ENCODE measurements around the gene QKI.
"Not testable (repeated sequence)": the region's sequence is repeated elsewhere in the genome, so short reads cannot be mapped to it uniquely, and the experiment has no call there.

Gene QKI

GRCh38 chr6:163438940-163439335 is 24.4 kb downstream of the QKI start:
- TF ChIP-seq, protein P1, sequence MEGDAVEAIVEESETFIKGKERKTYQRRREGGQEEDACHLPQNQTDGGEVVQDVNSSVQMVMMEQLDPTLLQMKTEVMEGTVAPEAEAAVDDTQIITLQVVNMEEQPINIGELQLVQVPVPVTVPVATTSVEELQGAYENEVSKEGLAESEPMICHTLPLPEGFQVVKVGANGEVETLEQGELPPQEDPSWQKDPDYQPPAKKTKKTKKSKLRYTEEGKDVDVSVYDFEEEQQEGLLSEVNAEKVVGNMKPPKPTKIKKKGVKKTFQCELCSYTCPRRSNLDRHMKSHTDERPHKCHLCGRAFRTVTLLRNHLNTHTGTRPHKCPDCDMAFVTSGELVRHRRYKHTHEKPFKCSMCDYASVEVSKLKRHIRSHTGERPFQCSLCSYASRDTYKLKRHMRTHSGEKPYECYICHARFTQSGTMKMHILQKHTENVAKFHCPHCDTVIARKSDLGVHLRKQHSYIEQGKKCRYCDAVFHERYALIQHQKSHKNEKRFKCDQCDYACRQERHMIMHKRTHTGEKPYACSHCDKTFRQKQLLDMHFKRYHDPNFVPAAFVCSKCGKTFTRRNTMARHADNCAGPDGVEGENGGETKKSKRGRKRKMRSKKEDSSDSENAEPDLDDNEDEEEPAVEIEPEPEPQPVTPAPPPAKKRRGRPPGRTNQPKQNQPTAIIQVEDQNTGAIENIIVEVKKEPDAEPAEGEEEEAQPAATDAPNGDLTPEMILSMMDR (IDR thresholded peaks at IDR 0.05; ENCODE audit: borderline replicate concordance, insufficient read depth, low read depth, low read length), result no peak

GRCh38 chr6:163439390-163439789 is 24.9 kb downstream of the QKI start:
- not testable (repeated sequence) for H3K4me3 ChIP-seq (ENCODE audit: low read depth, low read length)

More at GRCh38 chr6:163438940-163439335, 24.4 kb downstream of the QKI start:
- no peak overlapping the region for H3K4me3 ChIP-seq (ENCODE audit: low read depth, low read length)

GRCh38 chr6:163439997-163440396 is 25.5 kb downstream of the QKI start:
- TF ChIP-seq, protein P1 (IDR thresholded peaks at IDR 0.05; ENCODE audit: borderline replicate concordance, insufficient read depth, low read depth, low read length), result no peak
- H3K4me3 ChIP-seq (ENCODE audit: low read depth, low read length), result no peak overlapping the region

DNA sequence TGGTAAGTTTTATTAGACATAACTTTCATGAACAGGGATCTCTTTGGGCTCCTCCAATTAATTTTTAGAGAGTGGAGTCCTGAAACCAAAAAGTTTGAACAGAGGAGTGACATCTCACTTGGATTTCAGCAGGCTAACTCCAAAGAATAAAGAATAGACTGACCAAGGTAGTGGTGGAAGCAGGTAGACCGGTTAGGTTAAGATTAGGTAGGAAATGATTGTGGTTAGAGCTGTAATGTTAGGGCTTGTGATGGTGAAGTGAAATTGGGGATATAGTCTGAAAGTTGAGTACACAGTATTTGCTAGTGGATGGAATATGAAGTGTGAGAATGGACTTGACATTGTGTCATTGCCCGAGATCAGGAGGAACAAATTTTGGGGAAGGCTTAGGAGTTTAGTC is 27.8 kb downstream of the QKI start:
- H3K4me3 ChIP-seq (ENCODE audit: low read depth, low read length), result no peak overlapping the region
- TF ChIP-seq, protein P1 (IDR thresholded peaks at IDR 0.05; ENCODE audit: borderline replicate concordance, insufficient read depth, low read depth, low read length), result no peak

DNA sequence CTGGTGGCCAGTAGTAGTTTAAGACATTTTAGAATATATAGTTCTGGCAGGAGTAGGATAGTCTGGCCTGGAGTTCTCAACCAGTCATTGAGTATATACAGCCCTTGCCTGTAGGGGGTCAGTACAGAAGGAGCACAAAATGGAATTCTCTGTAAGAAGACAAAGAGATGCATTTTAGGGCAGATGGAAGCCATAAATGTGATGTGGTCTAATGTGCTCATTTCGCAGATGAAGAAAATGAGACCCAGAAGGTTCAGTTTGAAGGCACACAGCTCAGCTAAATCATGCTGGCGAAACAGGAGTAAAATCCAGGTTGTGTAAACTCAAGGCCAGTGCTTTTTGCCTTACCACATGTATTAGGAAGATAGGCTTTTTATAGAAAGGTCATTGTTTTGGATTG is 29.6 kb downstream of the QKI start:
- H3K4me3 ChIP-seq (ENCODE audit: low read depth, low read length), result no peak overlapping the region
- TF ChIP-seq, protein P1 (IDR thresholded peaks at IDR 0.05; ENCODE audit: borderline replicate concordance, insufficient read depth, low read depth, low read length), result no peak

- TF ChIP-seq, protein P1 (IDR thresholded peaks at IDR 0.05; ENCODE audit: borderline replicate concordance, insufficient read depth, low read depth, low read length), result no peak
Measured at GRCh38 chr6:163446549-163446948, 32.0 kb downstream of the QKI start.

DNA sequence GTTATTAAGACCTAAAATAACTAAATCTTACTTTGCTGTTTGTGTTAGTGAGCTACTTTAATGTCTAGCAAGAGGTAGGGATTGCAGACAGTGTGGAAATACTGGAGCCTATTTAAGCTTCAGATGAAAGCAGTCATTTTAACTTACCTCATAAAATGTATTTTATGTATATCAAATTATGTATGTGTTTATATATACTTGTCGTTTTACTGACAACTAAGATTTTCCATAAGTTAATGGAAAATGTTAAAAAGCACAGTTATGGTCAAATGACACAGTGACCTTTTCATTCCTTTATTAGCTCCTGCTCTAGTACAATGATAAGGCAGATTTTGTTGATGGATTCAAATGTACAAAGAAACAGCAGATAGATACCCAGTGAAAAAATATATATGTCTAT is 34.6 kb downstream of the QKI start:
- H3K4me3 ChIP-seq (ENCODE audit: low read depth, low read length), result no peak overlapping the region
- TF ChIP-seq, protein P1 (IDR thresholded peaks at IDR 0.05; ENCODE audit: borderline replicate concordance, insufficient read depth, low read depth, low read length), result no peak

More at GRCh38 chr6:163446549-163446948, 32.0 kb downstream of the QKI start:
- no peak overlapping the region for H3K4me3 ChIP-seq (ENCODE audit: low read depth, low read length)

- no peak overlapping the region for H3K4me3 ChIP-seq (ENCODE audit: low read depth, low read length)
- TF ChIP-seq, protein P1 (IDR thresholded peaks at IDR 0.05; ENCODE audit: borderline replicate concordance, insufficient read depth, low read depth, low read length), result no peak
Measured at GRCh38 chr6:163454425-163454824, 39.9 kb downstream of the QKI start.
